ENCODE data around the gene DGLUCY. TPM values are rescaled to one million over a fixed set of nuclear protein-coding genes. Genes with fewer than 3 reads are reported as not detected.

DGLUCY gene
- total RNA-seq, 1 experiment from 2014 or later: 67.0 TPM

DNA sequence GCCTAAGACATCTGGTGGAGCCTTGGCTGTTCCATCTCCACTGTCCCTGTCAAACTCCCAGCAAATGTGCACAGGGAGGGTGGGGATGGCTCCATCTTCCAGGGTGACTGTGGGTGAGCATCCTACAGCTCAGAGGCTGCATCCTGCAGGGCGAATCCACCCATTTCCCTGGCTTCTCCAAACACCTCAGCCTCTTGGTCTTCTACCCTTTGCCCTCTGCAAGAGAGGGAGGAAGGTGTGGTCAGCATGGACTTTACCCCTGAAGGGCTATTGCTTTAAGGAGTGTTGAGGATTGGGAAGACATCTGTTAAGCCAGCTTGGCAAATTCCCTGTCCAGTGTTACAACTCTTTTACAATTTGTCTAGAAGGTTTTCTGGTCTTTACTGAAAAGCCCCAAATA, 23.1 kb upstream of the DGLUCY start:
- no TSS peak for BruUV-seq (replicated peaks)
- Histone ChIP-seq H3K4me2 (ENCODE audit: low read length) (no peak overlapping the region), H3K9ac (ENCODE audit: low read length) (no peak overlapping the region), H3K9me3 (ENCODE audit: control insufficient read depth in 1 of 2, insufficient read depth in 1 of 2, low read depth in 1 of 2, low read length in 2 of 2) (no peaks in the 10 kb centered on the region), H2AFZ (ENCODE audit: low read depth, low read length, poor library complexity, severe bottlenecking) (no peak overlapping the region), H3K9me2 (ENCODE audit: insufficient read depth) (no peaks in the 10 kb centered on the region), H3K27me3 (ENCODE audit: insufficient read depth, low read length) (no peaks in the 10 kb centered on the region), H3K36me3 (ENCODE audit: control insufficient read depth in 1 of 2, insufficient read depth in 2 of 2, low read length in 2 of 2) (no peaks in the 10 kb centered on the region), H3K79me2 (ENCODE audit: insufficient read depth, low read length) (no peaks in the 10 kb centered on the region), H3K27ac (ENCODE audit: low read depth, low read length) (no peak overlapping the region), H3K4me1 (ENCODE audit: control insufficient read depth in 1 of 2, insufficient read depth in 2 of 2, low read length in 2 of 2) (no peaks in the 10 kb centered on the region), H4K20me1 (ENCODE audit: insufficient read depth) (no peaks in the 10 kb centered on the region), H3K4me3 (replicated peaks in 1 of 2; ENCODE audit: low read depth in 1 of 2, low read length in 2 of 2) (no peak overlapping the region)
- TF ChIP-seq SIN3A (IDR thresholded peaks at IDR 0.05; ENCODE audit: low read depth): no peak
- no peak for TF ChIP-seq ATF3 (IDR thresholded peaks at IDR 0.05)
- RAD21 ChIA-PET (ENCODE audit: low non-redundant PET in 1 of 2, low total read pairs in 2 of 2, uncharacterized antibody in 2 of 2, unreplicated experiment in 2 of 2): no interaction called here
- POLR2A ChIA-PET: no interaction called here
- CTCF ChIA-PET: no interaction called here
- DNase-seq (ENCODE audit: low read depth, low spot score) (no peak), ATAC-seq (no peak)
- intact Hi-C loops (cut with micrococcal nuclease): no loop called here

- H4K20me1 ChIP-seq (ENCODE audit: insufficient read depth): no peaks in the 10 kb centered on the region
- POLR2A ChIA-PET: no interaction called here
- CTCF ChIA-PET: no interaction called here
- TF ChIP-seq ZFX (IDR thresholded peaks at IDR 0.05) (no peak), EZH2 (IDR thresholded peaks at IDR 0.05) (no peak), FOSL1 (IDR thresholded peaks at IDR 0.05; ENCODE audit: low read depth) (no peak), CTCF (IDR thresholded peaks at IDR 0.05 in 2 of 3, conservative IDR thresholded peaks at IDR 0.05 in 1 of 3; ENCODE audit: borderline replicate concordance in 1 of 3, insufficient read depth in 1 of 3, low read depth in 2 of 3, low read length in 2 of 3) (no peak), POLR2A (IDR thresholded peaks at IDR 0.05; ENCODE audit: borderline replicate concordance, extremely low read depth, insufficient read depth, insufficient read length) (no peak), TCF7L2 (IDR thresholded peaks at IDR 0.05; ENCODE audit: borderline replicate concordance, extremely low read depth, insufficient read depth, insufficient read length) (no peak), MAX (IDR thresholded peaks at IDR 0.05) (no peak), EGR1 (IDR thresholded peaks at IDR 0.05; ENCODE audit: low read depth) (no peak), SIN3A (IDR thresholded peaks at IDR 0.05; ENCODE audit: low read depth) (no peak), CEBPB (IDR thresholded peaks at IDR 0.05; ENCODE audit: low read depth) (no peak), RAD21 (IDR thresholded peaks at IDR 0.05; ENCODE audit: low read depth) (no peak), SRF (IDR thresholded peaks at IDR 0.05; ENCODE audit: low read depth) (no peak), ELF1 (IDR thresholded peaks at IDR 0.05; ENCODE audit: borderline replicate concordance, low read depth) (no peak), CBX3 (IDR thresholded peaks at IDR 0.05; ENCODE audit: low read depth) (no peak)
- TF ChIP-seq, protein P1, sequence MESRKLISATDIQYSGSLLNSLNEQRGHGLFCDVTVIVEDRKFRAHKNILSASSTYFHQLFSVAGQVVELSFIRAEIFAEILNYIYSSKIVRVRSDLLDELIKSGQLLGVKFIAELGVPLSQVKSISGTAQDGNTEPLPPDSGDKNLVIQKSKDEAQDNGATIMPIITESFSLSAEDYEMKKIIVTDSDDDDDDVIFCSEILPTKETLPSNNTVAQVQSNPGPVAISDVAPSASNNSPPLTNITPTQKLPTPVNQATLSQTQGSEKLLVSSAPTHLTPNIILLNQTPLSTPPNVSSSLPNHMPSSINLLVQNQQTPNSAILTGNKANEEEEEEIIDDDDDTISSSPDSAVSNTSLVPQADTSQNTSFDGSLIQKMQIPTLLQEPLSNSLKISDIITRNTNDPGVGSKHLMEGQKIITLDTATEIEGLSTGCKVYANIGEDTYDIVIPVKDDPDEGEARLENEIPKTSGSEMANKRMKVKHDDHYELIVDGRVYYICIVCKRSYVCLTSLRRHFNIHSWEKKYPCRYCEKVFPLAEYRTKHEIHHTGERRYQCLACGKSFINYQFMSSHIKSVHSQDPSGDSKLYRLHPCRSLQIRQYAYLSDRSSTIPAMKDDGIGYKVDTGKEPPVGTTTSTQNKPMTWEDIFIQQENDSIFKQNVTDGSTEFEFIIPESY (IDR thresholded peaks at IDR 0.05; ENCODE audit: extremely low read depth, insufficient replicate concordance, low read length): no peak
Observed at GRCh38 chr14:91092073-91092472, 21.8 kb upstream of the DGLUCY start.

More at GRCh38 chr14:91092073-91092472, 21.8 kb upstream of the DGLUCY start:
- DNase-seq (ENCODE audit: low read depth, low spot score): no peak
- Histone ChIP-seq H3K79me2 (ENCODE audit: insufficient read depth, low read length) (no peaks in the 10 kb centered on the region), H3K9me3 (ENCODE audit: control insufficient read depth in 1 of 2, insufficient read depth in 1 of 2, low read depth in 1 of 2, low read length in 2 of 2) (no peaks in the 10 kb centered on the region), H3K4me3 (replicated peaks in 1 of 2; ENCODE audit: low read depth in 1 of 2, low read length in 2 of 2) (no peak overlapping the region), H3K27ac (ENCODE audit: low read depth, low read length) (no peak overlapping the region), H3K4me1 (ENCODE audit: control insufficient read depth in 1 of 2, insufficient read depth in 2 of 2, low read length in 2 of 2) (no peaks in the 10 kb centered on the region), H3K36me3 (ENCODE audit: control insufficient read depth in 1 of 2, insufficient read depth in 2 of 2, low read length in 2 of 2) (no peaks in the 10 kb centered on the region), H3K4me2 (ENCODE audit: low read length) (no peak overlapping the region), H3K27me3 (ENCODE audit: insufficient read depth, low read length) (no peaks in the 10 kb centered on the region), H3K9me2 (ENCODE audit: insufficient read depth) (no peaks in the 10 kb centered on the region), H3K9ac (ENCODE audit: low read length) (no peak overlapping the region), H2AFZ (ENCODE audit: low read depth, low read length, poor library complexity, severe bottlenecking) (no peak overlapping the region)
- intact Hi-C loops (cut with micrococcal nuclease): no loop called here
- ATAC-seq: no peak
- RAD21 ChIA-PET (ENCODE audit: low non-redundant PET in 1 of 2, low total read pairs in 2 of 2, uncharacterized antibody in 2 of 2, unreplicated experiment in 2 of 2): no interaction called here
- no TSS peak for BruUV-seq (replicated peaks)
